ENCODE results near the gene DCAF4. TPM values are rescaled to one million over a fixed set of nuclear protein-coding genes. Genes with fewer than 3 reads are reported as not detected.

The DCAF4 gene
- total and polyA plus RNA-seq, 5 donors from 2014 or later, result 7.1 to 32.6 (median 10.6) TPM

DNA sequence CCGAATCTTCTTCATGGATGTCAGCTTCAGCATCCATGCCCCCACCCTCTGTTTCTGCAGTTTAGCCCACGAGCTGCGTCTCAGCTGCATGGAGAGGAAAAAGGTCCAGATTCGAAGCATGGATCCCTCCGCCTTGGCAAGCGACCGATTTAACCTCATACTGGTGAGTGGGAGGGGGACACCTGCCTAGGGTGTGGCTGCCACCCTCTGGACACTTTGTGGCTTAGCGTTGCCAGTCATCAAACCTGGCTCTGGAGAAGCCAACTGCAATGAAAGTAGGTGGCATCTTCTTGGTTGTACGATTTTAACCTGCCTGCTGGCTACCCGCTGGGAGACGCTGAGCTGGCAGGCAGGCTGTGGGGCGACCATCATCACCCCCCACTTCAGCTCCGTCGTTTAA is 16.7 kb downstream of the DCAF4 start:
- Mint-ChIP-seq H3K4me1 (peaks cover 0 to 6% (median under 1%) of the 10 kb centered on the region in 4 donors), H3K27me3 (no peaks in the 10 kb centered on the region), H3K9me3 (no peaks in the 10 kb centered on the region), H3K27ac (no peak overlapping the region), H3K36me3 (peaks cover 52% of the 10 kb centered on the region), H3K4me3 (no peak overlapping the region)
- Histone ChIP-seq H3K27me3 (ENCODE audit: control insufficient read depth, insufficient read depth, low read length) (no peaks in the 10 kb centered on the region), H3K4me1 (ENCODE audit: control insufficient read depth, insufficient read depth, low read length, poor library complexity, severe bottlenecking) (no peaks in the 10 kb centered on the region), H3K27ac (ENCODE audit: insufficient read depth, low read length, poor library complexity, severe bottlenecking) (no peak overlapping the region), H3K4me3 (ENCODE audit: low read depth, low read length) (no peak overlapping the region), H3K36me3 (ENCODE audit: control insufficient read depth, insufficient read depth, low read length) (peaks cover 66% of the 10 kb centered on the region), H3K9me3 (ENCODE audit: control insufficient read depth in 2 of 2, low read length in 2 of 2) (no peaks in the 10 kb centered on the region)
- no peak for DNase-seq
- no peak for ATAC-seq (ENCODE audit: low read depth in 2 of 2)

- Mint-ChIP-seq H3K4me3 (no peak overlapping the region), H3K36me3 (peaks cover 47% of the 10 kb centered on the region), H3K4me1 (peaks cover 0 to 7% (median 1%) of the 10 kb centered on the region in 4 donors), H3K27me3 (no peaks in the 10 kb centered on the region), H3K27ac (no peak overlapping the region), H3K9me3 (no peaks in the 10 kb centered on the region)
- ATAC-seq (ENCODE audit: low read depth in 2 of 2), result no peak
- H3K4me3 ChIP-seq (ENCODE audit: low read depth, low read length), result no peak overlapping the region
- H3K27ac ChIP-seq (ENCODE audit: insufficient read depth, low read length, poor library complexity, severe bottlenecking), result no peak overlapping the region
- no peak for DNase-seq
- no peaks in the 10 kb centered on the region for H3K4me1 ChIP-seq (ENCODE audit: control insufficient read depth, insufficient read depth, low read length, poor library complexity, severe bottlenecking)
- peaks cover 58% of the 10 kb centered on the region for H3K36me3 ChIP-seq (ENCODE audit: control insufficient read depth, insufficient read depth, low read length)
- H3K27me3 ChIP-seq (ENCODE audit: control insufficient read depth, insufficient read depth, low read length), result no peaks in the 10 kb centered on the region
- no peaks in the 10 kb centered on the region for H3K9me3 ChIP-seq (ENCODE audit: control insufficient read depth in 2 of 2, low read length in 2 of 2)
Observed at GRCh38 chr14:72943876-72944430, 17.7 kb downstream of the DCAF4 start.

DNA sequence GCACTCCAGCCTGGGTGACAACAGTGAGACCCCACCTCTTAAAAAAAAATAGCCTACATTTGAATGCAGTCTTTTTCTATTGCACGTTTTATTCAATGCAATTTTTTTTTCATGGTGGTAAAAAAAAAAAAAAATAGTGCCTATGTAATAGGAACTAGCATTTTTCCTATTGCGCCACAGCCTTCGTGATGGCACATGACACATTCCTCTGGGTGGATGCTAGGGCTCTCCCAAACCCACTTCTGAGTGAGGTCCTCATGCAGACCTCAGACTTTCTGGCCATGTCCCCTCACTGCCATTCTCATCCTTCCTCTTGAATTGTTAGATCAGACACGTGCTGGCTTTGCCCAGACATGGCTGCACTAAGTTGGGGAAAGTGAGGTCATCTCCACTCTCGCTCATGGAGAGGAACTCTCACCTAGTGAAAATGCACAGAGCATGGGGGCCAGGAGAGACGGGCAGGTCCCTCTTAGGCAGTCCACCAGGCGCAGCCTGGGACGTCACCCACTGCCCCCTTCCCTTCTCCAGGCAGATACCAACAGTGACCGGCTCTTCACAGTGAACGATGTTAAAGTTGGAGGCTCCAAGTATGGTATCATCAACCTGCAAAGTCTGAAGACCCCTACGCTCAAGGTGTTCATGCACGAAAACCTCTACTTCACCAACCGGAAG is 19.2 kb downstream of the DCAF4 start:
- peaks cover 46% of the 10 kb centered on the region for H3K36me3 ChIP-seq (ENCODE audit: control insufficient read depth, insufficient read depth, low read length)

GRCh38 chr14:72946491-72946890 is 20.2 kb downstream of the DCAF4 start:
- no peak overlapping the region for H3K4me3 Mint-ChIP-seq
- H3K27me3 ChIP-seq (ENCODE audit: control insufficient read depth, insufficient read depth, low read length), result no peaks in the 10 kb centered on the region
- peaks cover 44% of the 10 kb centered on the region for H3K36me3 ChIP-seq (ENCODE audit: control insufficient read depth, insufficient read depth, low read length)
- no peaks in the 10 kb centered on the region for H3K4me1 ChIP-seq (ENCODE audit: control insufficient read depth, insufficient read depth, low read length, poor library complexity, severe bottlenecking)
- H3K27ac ChIP-seq (ENCODE audit: insufficient read depth, low read length, poor library complexity, severe bottlenecking), result no peak overlapping the region
- H3K4me1 Mint-ChIP-seq, result peaks cover 0 to 7% (median 2%) of the 10 kb centered on the region in 4 donors
- no peak overlapping the region for H3K27ac Mint-ChIP-seq
- no peaks in the 10 kb centered on the region for H3K9me3 ChIP-seq (ENCODE audit: control insufficient read depth in 2 of 2, low read length in 2 of 2)
- H3K36me3 Mint-ChIP-seq, result peaks cover 42% of the 10 kb centered on the region
- H3K9me3 Mint-ChIP-seq, result no peaks in the 10 kb centered on the region
- H3K4me3 ChIP-seq (ENCODE audit: low read depth, low read length), result no peak overlapping the region
- no peak for DNase-seq
- no peaks in the 10 kb centered on the region for H3K27me3 Mint-ChIP-seq
- no peak for ATAC-seq (ENCODE audit: low read depth in 2 of 2)

More for the DNA sequence above, 19.2 kb downstream of the DCAF4 start:
- Histone ChIP-seq H3K27ac (ENCODE audit: insufficient read depth, low read length, poor library complexity, severe bottlenecking) (no peak overlapping the region), H3K9me3 (ENCODE audit: control insufficient read depth in 2 of 2, low read length in 2 of 2) (no peaks in the 10 kb centered on the region), H3K4me3 (ENCODE audit: low read depth, low read length) (no peak overlapping the region), H3K27me3 (ENCODE audit: control insufficient read depth, insufficient read depth, low read length) (no peaks in the 10 kb centered on the region), H3K4me1 (ENCODE audit: control insufficient read depth, insufficient read depth, low read length, poor library complexity, severe bottlenecking) (no peaks in the 10 kb centered on the region)
- Mint-ChIP-seq H3K27me3 (no peaks in the 10 kb centered on the region), H3K4me3 (no peak overlapping the region), H3K36me3 (peaks cover 40% of the 10 kb centered on the region), H3K4me1 (peaks cover 0 to 7% (median 2%) of the 10 kb centered on the region in 4 donors), H3K9me3 (no peaks in the 10 kb centered on the region), H3K27ac (peak overlapping the region in 2 of 3 donors; percentile 3 to 35)
- DNase-seq (no peak), ATAC-seq (ENCODE audit: low read depth in 2 of 2) (no peak)

- Histone ChIP-seq H3K36me3 (ENCODE audit: control insufficient read depth, insufficient read depth, low read length) (peaks cover 41% of the 10 kb centered on the region), H3K9me3 (ENCODE audit: control insufficient read depth in 2 of 2, low read length in 2 of 2) (no peaks in the 10 kb centered on the region), H3K27ac (ENCODE audit: insufficient read depth, low read length, poor library complexity, severe bottlenecking) (no peak overlapping the region), H3K27me3 (ENCODE audit: control insufficient read depth, insufficient read depth, low read length) (no peaks in the 10 kb centered on the region), H3K4me1 (ENCODE audit: control insufficient read depth, insufficient read depth, low read length, poor library complexity, severe bottlenecking) (no peaks in the 10 kb centered on the region), H3K4me3 (ENCODE audit: low read depth, low read length) (no peak overlapping the region)
- DNase-seq (no peak), ATAC-seq (ENCODE audit: low read depth in 2 of 2) (peak in 1 of 2 donors; percentile 19)
- Mint-ChIP-seq H3K4me1 (peaks cover 0 to 7% (median 2%) of the 10 kb centered on the region in 4 donors), H3K27ac (peak overlapping the region in 2 of 3 donors; percentile 44 to 81), H3K27me3 (no peaks in the 10 kb centered on the region), H3K36me3 (peaks cover 43% of the 10 kb centered on the region), H3K4me3 (no peak overlapping the region), H3K9me3 (no peaks in the 10 kb centered on the region)
Observed at GRCh38 chr14:72947366-72948160, 21.3 kb downstream of the DCAF4 start.

DNA sequence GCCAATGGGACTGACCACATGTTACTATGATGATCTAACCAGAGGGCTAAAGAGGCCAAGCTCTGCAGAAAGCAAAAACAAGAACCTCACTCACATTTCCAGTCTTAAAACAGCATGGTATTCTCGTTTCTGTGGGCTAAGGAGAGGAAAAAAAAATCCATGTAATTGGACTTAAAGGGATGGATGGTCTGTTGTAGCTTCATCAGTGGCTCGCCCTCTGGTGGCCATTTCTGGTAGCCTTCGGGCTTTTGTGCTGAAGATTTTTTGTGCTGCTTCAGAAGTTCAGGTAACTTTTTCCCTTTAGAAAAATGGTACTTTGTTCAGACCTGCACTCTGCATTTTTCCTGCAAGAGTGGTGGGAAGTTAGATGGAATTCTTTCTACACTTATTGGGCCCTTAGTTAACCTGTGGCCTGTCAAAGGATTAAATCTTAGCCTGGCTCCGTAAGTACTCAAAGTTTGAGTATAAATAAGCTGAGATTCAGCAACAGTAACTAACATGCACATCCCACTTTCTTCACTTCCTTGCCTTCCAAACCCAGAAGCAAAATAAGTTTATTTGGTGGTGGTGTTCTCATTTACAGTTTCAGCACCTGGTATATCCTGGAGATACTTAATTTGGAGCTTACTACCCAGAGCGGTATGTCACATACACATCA is 22.3 kb downstream of the DCAF4 start:
- peak; percentile 45 to 65 (median 49) for DNase-seq
- Histone ChIP-seq H3K36me3 (ENCODE audit: control insufficient read depth, insufficient read depth, low read length) (peaks cover 34% of the 10 kb centered on the region), H3K4me3 (ENCODE audit: low read depth, low read length) (no peak overlapping the region), H3K4me1 (ENCODE audit: control insufficient read depth, insufficient read depth, low read length, poor library complexity, severe bottlenecking) (no peaks in the 10 kb centered on the region), H3K27me3 (ENCODE audit: control insufficient read depth, insufficient read depth, low read length) (no peaks in the 10 kb centered on the region), H3K9me3 (ENCODE audit: control insufficient read depth in 2 of 2, low read length in 2 of 2) (no peaks in the 10 kb centered on the region), H3K27ac (ENCODE audit: insufficient read depth, low read length, poor library complexity, severe bottlenecking) (no peak overlapping the region)
- peaks cover 0 to 7% (median 2%) of the 10 kb centered on the region in 4 donors for H3K4me1 Mint-ChIP-seq
- peak in 1 of 2 donors; percentile 51 for ATAC-seq (ENCODE audit: low read depth in 2 of 2)
- no peak overlapping the region for H3K27ac Mint-ChIP-seq
- H3K27me3 Mint-ChIP-seq, result no peaks in the 10 kb centered on the region
- no peak overlapping the region for H3K4me3 Mint-ChIP-seq
- no peaks in the 10 kb centered on the region for H3K9me3 Mint-ChIP-seq
- H3K36me3 Mint-ChIP-seq, result peaks cover 36% of the 10 kb centered on the region

DNA sequence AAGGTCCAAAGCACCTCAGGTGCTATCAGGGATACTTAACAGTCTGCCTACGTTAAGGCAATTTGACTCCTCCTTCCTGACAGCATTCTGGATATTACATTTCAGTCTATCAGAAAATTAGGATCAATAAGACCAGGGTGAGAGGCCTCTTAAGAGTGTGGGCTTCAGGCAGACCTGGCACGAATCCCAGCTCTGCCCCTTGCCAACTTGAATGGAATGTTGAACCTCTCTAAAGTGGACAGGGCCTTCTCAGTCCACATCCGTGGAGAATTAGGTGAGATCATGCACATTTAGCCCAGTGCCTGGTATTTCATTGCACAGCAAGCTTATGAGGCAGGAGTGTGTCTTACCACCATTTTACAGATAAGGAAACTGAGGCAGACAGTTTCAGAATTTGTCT is 25.9 kb downstream of the DCAF4 start:
- H3K9me3 Mint-ChIP-seq, result no peaks in the 10 kb centered on the region
- ATAC-seq (ENCODE audit: low read depth in 2 of 2) (no peak), DNase-seq (no peak)
- H3K27me3 Mint-ChIP-seq, result no peaks in the 10 kb centered on the region
- H3K27ac Mint-ChIP-seq, result no peak overlapping the region
- Histone ChIP-seq H3K27ac (ENCODE audit: insufficient read depth, low read length, poor library complexity, severe bottlenecking) (no peak overlapping the region), H3K4me1 (ENCODE audit: control insufficient read depth, insufficient read depth, low read length, poor library complexity, severe bottlenecking) (no peaks in the 10 kb centered on the region), H3K27me3 (ENCODE audit: control insufficient read depth, insufficient read depth, low read length) (no peaks in the 10 kb centered on the region), H3K36me3 (ENCODE audit: control insufficient read depth, insufficient read depth, low read length) (peaks cover 33% of the 10 kb centered on the region), H3K9me3 (ENCODE audit: control insufficient read depth in 2 of 2, low read length in 2 of 2) (no peaks in the 10 kb centered on the region), H3K4me3 (ENCODE audit: low read depth, low read length) (no peak overlapping the region)
- peaks cover 0 to 7% (median 2%) of the 10 kb centered on the region in 4 donors for H3K4me1 Mint-ChIP-seq
- no peak overlapping the region for H3K4me3 Mint-ChIP-seq
- H3K36me3 Mint-ChIP-seq, result peaks cover 44% of the 10 kb centered on the region

Data from CD4-positive, CD25-positive, alpha-beta regulatory T cell (primary cell).